Stomach smooth muscle (tissue), 2 donors: Measurements from ENCODE around the gene CUTC.

Experiments
- H3K27ac ChIP-seq: one replicate; pipeline ENCODE4 v1.7.0; 2013; ENCODE audit warnings: mild to moderate bottlenecking, low read length, inconsistent platforms
- H3K27me3 ChIP-seq, 2 donors: one replicate each; pipeline ENCODE4 v1.7.0; 2013; ENCODE audit warnings: low read length in 2 of 2; ENCODE audit not compliant: insufficient read depth in 2 of 2, control insufficient read depth in 1 of 2
- H3K36me3 ChIP-seq, 2 donors: one replicate each; pipeline ENCODE4 v1.7.0; 2013; ENCODE audit warnings: low read length in 2 of 2; ENCODE audit not compliant: control insufficient read depth in 2 of 2, insufficient read depth in 2 of 2
- H3K4me1 ChIP-seq: one replicate; pipeline ENCODE4 v1.7.0; 2013; ENCODE audit warnings: low read length; ENCODE audit not compliant: control insufficient read depth, insufficient read depth
- H3K4me3 ChIP-seq, 2 donors: one replicate each; pipeline ENCODE4 v1.7.0; 2013; ENCODE audit warnings: low read length in 2 of 2
- H3K9ac ChIP-seq, 2 donors: one replicate each; pipeline ENCODE4 v1.7.0; 2013; ENCODE audit warnings: low read length in 2 of 2, mild to moderate bottlenecking in 1 of 2
- H3K9me3 ChIP-seq, 2 donors: one replicate each; pipeline ENCODE4 v1.7.0; 2013; ENCODE audit warnings: low read length in 2 of 2; ENCODE audit not compliant: control insufficient read depth in 2 of 2
- donor health status: healthy.
- donor health status: Pancreatic carcinoma.

Gene CUTC

GRCh38 chr10:99732033-99732842 is at the start of gene CUTC, which contains the start of gene COX15:
CUTC (plus strand) TSS chr10:99732234; CDS start chr10:99732349, 115 bp downstream.
COX15 (minus strand) TSS chr10:99732127; CDS start chr10:99732049, 78 bp downstream.
- Histone ChIP-seq H3K9ac (peak within 1 kb of the TSS; percentile 94 to 97), H3K36me3 (peaks cover 0 to 2% of the 10 kb centered on the region in 2 donors), H3K27me3 (no peaks in the 10 kb centered on the region), H3K4me3 (peak within 1 kb of the TSS; percentile 85 to 100), H3K4me1 (peaks cover 7% of the 10 kb centered on the region), H3K27ac (peak within 1 kb of the TSS; percentile 86), H3K9me3 (no peaks in the 10 kb centered on the region)

- Histone ChIP-seq H3K27me3 (no peaks in the 10 kb centered on the region), H3K4me1 (no peaks in the 10 kb centered on the region), H3K27ac (no peak overlapping the region), H3K9ac (no peak overlapping the region), H3K4me3 (no peak overlapping the region), H3K9me3 (no peaks in the 10 kb centered on the region), H3K36me3 (peaks cover 3 to 10% of the 10 kb centered on the region in 2 donors)
These were observed 49.3 kb upstream of the CUTC start for GRCh38 chr10:99682752-99683151.

GRCh38 chr10:99685597-99685967 is 46.5 kb upstream of the CUTC start:
- Histone ChIP-seq H3K4me3 (no peak overlapping the region), H3K9ac (no peak overlapping the region), H3K27ac (no peak overlapping the region), H3K36me3 (peaks cover 2 to 4% of the 10 kb centered on the region in 2 donors), H3K27me3 (no peaks in the 10 kb centered on the region), H3K4me1 (no peaks in the 10 kb centered on the region), H3K9me3 (no peaks in the 10 kb centered on the region)

- Histone ChIP-seq H3K9ac (no peak overlapping the region), H3K4me3 (no peak overlapping the region)
These were observed 42.6 kb upstream of the CUTC start for GRCh38 chr10:99689461-99689860.

GRCh38 chr10:99693933-99694583 is 38.0 kb upstream of the CUTC start:
- no peaks in the 10 kb centered on the region for H3K27me3 ChIP-seq
- no peak overlapping the region for H3K27ac ChIP-seq

More at GRCh38 chr10:99689461-99689860, 42.6 kb upstream of the CUTC start:
- Histone ChIP-seq H3K36me3 (peaks cover 6 to 11% of the 10 kb centered on the region in 2 donors), H3K27ac (no peak overlapping the region), H3K4me1 (no peaks in the 10 kb centered on the region), H3K9me3 (no peaks in the 10 kb centered on the region), H3K27me3 (no peaks in the 10 kb centered on the region)

GRCh38 chr10:99695761-99696160 is 36.3 kb upstream of the CUTC start:
- Histone ChIP-seq H3K4me3 (no peak overlapping the region), H3K4me1 (no peaks in the 10 kb centered on the region), H3K9ac (no peak overlapping the region), H3K36me3 (peaks cover 18 to 26% of the 10 kb centered on the region in 2 donors), H3K27ac (no peak overlapping the region), H3K27me3 (no peaks in the 10 kb centered on the region), H3K9me3 (no peaks in the 10 kb centered on the region)

More at GRCh38 chr10:99693933-99694583, 38.0 kb upstream of the CUTC start:
- H3K9ac ChIP-seq = no peak overlapping the region
- H3K9me3 ChIP-seq = no peaks in the 10 kb centered on the region
- H3K4me3 ChIP-seq = no peak overlapping the region
- H3K4me1 ChIP-seq = no peaks in the 10 kb centered on the region
- peaks cover 17 to 25% of the 10 kb centered on the region in 2 donors for H3K36me3 ChIP-seq

- no peak overlapping the region for H3K9ac ChIP-seq
- H3K27ac ChIP-seq = no peak overlapping the region
- no peak overlapping the region for H3K4me3 ChIP-seq
- H3K27me3 ChIP-seq = no peaks in the 10 kb centered on the region
- peaks cover 14 to 23% of the 10 kb centered on the region in 2 donors for H3K36me3 ChIP-seq
- H3K4me1 ChIP-seq = no peaks in the 10 kb centered on the region
- no peaks in the 10 kb centered on the region for H3K9me3 ChIP-seq
These were observed 33.4 kb upstream of the CUTC start for GRCh38 chr10:99698504-99699080.

- no peak overlapping the region for H3K4me3 ChIP-seq
- no peaks in the 10 kb centered on the region for H3K27me3 ChIP-seq
- H3K9ac ChIP-seq = no peak overlapping the region
- no peaks in the 10 kb centered on the region for H3K9me3 ChIP-seq
- H3K27ac ChIP-seq = no peak overlapping the region
- peaks cover 24 to 28% of the 10 kb centered on the region in 2 donors for H3K36me3 ChIP-seq
- H3K4me1 ChIP-seq = no peaks in the 10 kb centered on the region
These were observed 31.4 kb upstream of the CUTC start for GRCh38 chr10:99700649-99701048.

GRCh38 chr10:99708428-99709012 is 23.5 kb upstream of the CUTC start:
- Histone ChIP-seq H3K27me3 (no peaks in the 10 kb centered on the region), H3K9me3 (no peaks in the 10 kb centered on the region), H3K9ac (no peak overlapping the region), H3K36me3 (peaks cover 15 to 19% of the 10 kb centered on the region in 2 donors), H3K4me3 (no peak overlapping the region), H3K4me1 (no peaks in the 10 kb centered on the region), H3K27ac (no peak overlapping the region)

GRCh38 chr10:99709480-99710229 is 22.4 kb upstream of the CUTC start:
- Histone ChIP-seq H3K4me1 (no peaks in the 10 kb centered on the region), H3K4me3 (no peak overlapping the region), H3K9me3 (no peaks in the 10 kb centered on the region), H3K36me3 (peaks cover 9 to 16% of the 10 kb centered on the region in 2 donors), H3K27ac (no peak overlapping the region), H3K27me3 (no peaks in the 10 kb centered on the region), H3K9ac (no peak overlapping the region)
